GM19397 (cell line): ENCODE results near the gene PIGL.
"Not testable (repeated sequence)": the region's sequence is repeated elsewhere in the genome, so short reads cannot be mapped to it uniquely, and the experiment has no call there.

Source experiments
- ATAC-seq: cut with Tn5 transposase; IDR thresholded peaks from one replicate; pipeline ENCODE4 v1.9.1; 2021; ENCODE audit warnings: mild to moderate bottlenecking, moderate library complexity; ENCODE audit not compliant: unreplicated experiment

PIGL gene

GRCh38 chr17:16304830-16305229, 87.8 kb downstream of the PIGL start:
- no peak for ATAC-seq

- no peak for ATAC-seq
Measured at GRCh38 chr17:16306211-16306610, 89.2 kb downstream of the PIGL start.

- not testable (repeated sequence) for ATAC-seq
Measured at GRCh38 chr17:16312061-16312460, 95.1 kb downstream of the PIGL start.

- no peak for ATAC-seq
Measured at GRCh38 chr17:16313139-16314090, 96.4 kb downstream of the PIGL start.

GRCh38 chr17:16314189-16314588, 97.2 kb downstream of the PIGL start:
- no peak for ATAC-seq

GRCh38 chr17:16314859-16315258, 97.8 kb downstream of the PIGL start:
- no peak for ATAC-seq

- ATAC-seq: no peak
Measured at GRCh38 chr17:16319969-16320368, 103.0 kb downstream of the PIGL start.

- no peak for ATAC-seq
Measured at GRCh38 chr17:16322636-16323035, 105.6 kb downstream of the PIGL start.

GRCh38 chr17:16325964-16326363, 109.0 kb downstream of the PIGL start:
- no peak for ATAC-seq

- ATAC-seq: no peak
Measured at GRCh38 chr17:16327018-16327417, 110.0 kb downstream of the PIGL start.

- no peak for ATAC-seq
Measured at GRCh38 chr17:16328997-16329396, 112.0 kb downstream of the PIGL start.

- ATAC-seq: no peak
Measured at GRCh38 chr17:16329519-16330271, 112.7 kb downstream of the PIGL start.

GRCh38 chr17:16338391-16338790, 121.4 kb downstream of the PIGL start:
- no peak for ATAC-seq

GRCh38 chr17:16339402-16339801, 122.4 kb downstream of the PIGL start:
- ATAC-seq: no peak

- ATAC-seq: no peak
Measured at GRCh38 chr17:16339959-16340358, 122.9 kb downstream of the PIGL start.

GRCh38 chr17:16342979-16343378, 126.0 kb downstream of the PIGL start:
- ATAC-seq: no peak

- ATAC-seq: no peak
Measured at GRCh38 chr17:16343569-16343968, 126.6 kb downstream of the PIGL start.

- no peak for ATAC-seq
Measured at GRCh38 chr17:16345565-16345964, 128.6 kb downstream of the PIGL start.

GRCh38 chr17:16346721-16347271, 129.8 kb downstream of the PIGL start:
- ATAC-seq: no peak

GRCh38 chr17:16348586-16348985, 131.6 kb downstream of the PIGL start:
- ATAC-seq: no peak

- no peak for ATAC-seq
Measured at GRCh38 chr17:16349431-16349830, 132.4 kb downstream of the PIGL start.

GRCh38 chr17:16351831-16352230, 134.8 kb downstream of the PIGL start:
- no peak for ATAC-seq
